ENCODE results near the gene DLD. TPM values are rescaled to one million over a fixed set of nuclear protein-coding genes. Genes with fewer than 3 reads are reported as not detected.

Gene DLD
- total and polyA plus RNA-seq, 3 donors from 2014 or later = 50.2 to 63.7 (median 57.3) TPM

GRCh38 chr7:107854989-107855388 is 36.0 kb upstream of the DLD start:
- no peak for TF ChIP-seq POLR2A (IDR thresholded peaks at IDR 0.05)
- TF ChIP-seq CTCF (IDR thresholded peaks at IDR 0.05) = no peak
- intact Hi-C loops (cut with DNase I; ENCODE audit: low total_unique reads) = no loop called here
- Histone ChIP-seq H3K27me3 (no peaks in the 10 kb centered on the region), H3K36me3 (ENCODE audit: low read depth, missing control alignments) (no peaks in the 10 kb centered on the region), H3K9me3 (no peaks in the 10 kb centered on the region), H3K27ac (no peak overlapping the region), H3K4me3 (no peak overlapping the region), H3K4me1 (peaks cover 6% of the 10 kb centered on the region)
- DNase-seq = no peak
- WGBS, 2 donors = 50 to 78% methylated on average over 4 of the region's 4 CpGs

- no peak for DNase-seq
- Histone ChIP-seq H3K27ac (no peak overlapping the region), H3K9me3 (no peaks in the 10 kb centered on the region), H3K27me3 (no peaks in the 10 kb centered on the region), H3K4me3 (no peak overlapping the region), H3K36me3 (ENCODE audit: low read depth, missing control alignments) (no peaks in the 10 kb centered on the region), H3K4me1 (peaks cover 6% of the 10 kb centered on the region)
- 39 to 61% methylated on average over 4 of the region's 4 CpGs for WGBS, 2 donors
- TF ChIP-seq CTCF (IDR thresholded peaks at IDR 0.05) (no peak), POLR2A (IDR thresholded peaks at IDR 0.05) (no peak)
- intact Hi-C loops (cut with DNase I; ENCODE audit: low total_unique reads) = no loop called here
These were observed 34.0 kb upstream of the DLD start for GRCh38 chr7:107856806-107857540.

GRCh38 chr7:107857541-107857912 is 33.5 kb upstream of the DLD start:
- no peak for TF ChIP-seq POLR2A (IDR thresholded peaks at IDR 0.05)
- TF ChIP-seq CTCF (IDR thresholded peaks at IDR 0.05) = no peak
- no peaks in the 10 kb centered on the region for H3K9me3 ChIP-seq
- H3K27me3 ChIP-seq = no peaks in the 10 kb centered on the region
- H3K4me3 ChIP-seq = no peak overlapping the region
- H3K27ac ChIP-seq = no peak overlapping the region
- H3K36me3 ChIP-seq (ENCODE audit: low read depth, missing control alignments) = no peaks in the 10 kb centered on the region
- no peak for DNase-seq
- intact Hi-C loops (cut with DNase I; ENCODE audit: low total_unique reads) = no loop called here
- WGBS, 2 donors = 49 to 56% methylated on average over 2 of the region's 2 CpGs
- peaks cover 6% of the 10 kb centered on the region for H3K4me1 ChIP-seq

- no peak overlapping the region for H3K4me3 ChIP-seq
- 88 to 93% methylated on average over 5 of the region's 5 CpGs for WGBS, 2 donors
- H3K4me1 ChIP-seq = peaks cover 6% of the 10 kb centered on the region
- intact Hi-C loops (cut with DNase I; ENCODE audit: low total_unique reads) = no loop called here
- no peak for DNase-seq
- H3K27ac ChIP-seq = no peak overlapping the region
- no peak for TF ChIP-seq POLR2A (IDR thresholded peaks at IDR 0.05)
- no peak for TF ChIP-seq CTCF (IDR thresholded peaks at IDR 0.05)
- H3K36me3 ChIP-seq (ENCODE audit: low read depth, missing control alignments) = no peaks in the 10 kb centered on the region
- H3K27me3 ChIP-seq = no peaks in the 10 kb centered on the region
- no peaks in the 10 kb centered on the region for H3K9me3 ChIP-seq
These were observed 32.7 kb upstream of the DLD start for GRCh38 chr7:107858280-107858679.

Measured in testis (tissue), 3 donors.